GM18502 (cell line): ENCODE results near the gene TRMT112.
A peak's percentile ranks its signal among the peaks of the same experiment; 100 is the strongest.

Source experiments
- ATAC-seq: cut with Tn5 transposase; IDR thresholded peaks from one replicate; pipeline ENCODE4 v1.9.1; 2021; ENCODE audit warnings: mild to moderate bottlenecking; ENCODE audit not compliant: unreplicated experiment, poor library complexity

TRMT112 gene

DNA sequence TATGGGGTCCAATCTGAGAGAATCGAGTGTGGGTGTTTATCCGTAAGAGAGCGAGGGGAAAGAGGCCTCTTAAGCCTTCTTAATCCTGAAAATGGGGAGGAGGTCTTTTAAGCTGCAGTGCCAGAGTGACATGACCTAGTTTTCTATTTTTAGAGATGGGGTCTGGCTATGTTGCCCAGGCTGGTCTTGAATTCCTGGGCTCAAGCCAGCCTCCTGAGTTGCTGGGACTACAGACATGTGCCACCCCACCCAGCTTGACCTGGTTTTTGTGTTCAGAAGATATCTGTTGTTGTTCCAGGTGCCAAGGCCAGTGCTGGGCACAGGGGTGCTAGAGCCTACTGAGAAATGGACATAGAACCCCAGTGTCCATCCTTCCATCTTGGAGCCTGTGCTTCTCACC is 34.3 kb downstream of the TRMT112 start:
- ATAC-seq: no peak

DNA sequence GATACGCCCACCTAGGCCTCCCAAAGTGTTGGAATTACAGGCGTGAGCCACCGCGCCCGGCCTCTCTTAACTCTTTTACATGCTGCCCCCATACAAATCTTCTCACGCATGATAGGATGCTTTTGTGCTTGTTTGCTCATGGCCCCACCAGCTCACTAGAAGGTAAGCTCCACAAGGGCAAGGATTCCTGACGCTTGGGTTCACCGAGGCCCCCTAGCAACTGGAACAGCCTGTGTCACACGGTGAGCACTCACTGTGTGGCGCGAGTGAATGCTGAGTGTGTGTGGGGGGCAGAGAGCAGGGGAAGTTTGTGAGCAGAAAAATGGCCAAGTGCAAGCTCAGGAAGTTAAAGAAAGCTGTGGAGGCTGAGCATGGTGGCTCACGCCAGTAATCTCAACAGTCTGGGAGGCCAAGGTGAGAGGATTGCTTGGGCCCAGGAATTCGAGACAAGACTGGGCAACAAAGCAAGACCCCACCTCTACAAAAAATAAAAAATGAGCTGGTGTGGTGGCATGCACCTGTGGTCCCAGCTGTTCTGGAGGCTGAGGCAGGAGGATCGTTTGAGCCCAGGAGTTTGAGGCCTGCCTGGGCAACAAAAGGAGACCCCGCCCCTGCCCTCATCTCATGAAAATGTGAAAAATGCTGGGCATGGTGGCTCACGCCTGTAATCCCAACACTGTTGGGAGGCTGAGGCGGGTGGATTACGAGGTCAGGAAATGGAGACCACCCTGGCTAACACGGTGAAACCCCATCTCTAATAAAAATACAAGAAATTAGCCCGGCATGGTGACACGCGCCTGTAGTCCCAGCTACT is 35.2 kb downstream of the TRMT112 start:
- ATAC-seq: no peak

DNA sequence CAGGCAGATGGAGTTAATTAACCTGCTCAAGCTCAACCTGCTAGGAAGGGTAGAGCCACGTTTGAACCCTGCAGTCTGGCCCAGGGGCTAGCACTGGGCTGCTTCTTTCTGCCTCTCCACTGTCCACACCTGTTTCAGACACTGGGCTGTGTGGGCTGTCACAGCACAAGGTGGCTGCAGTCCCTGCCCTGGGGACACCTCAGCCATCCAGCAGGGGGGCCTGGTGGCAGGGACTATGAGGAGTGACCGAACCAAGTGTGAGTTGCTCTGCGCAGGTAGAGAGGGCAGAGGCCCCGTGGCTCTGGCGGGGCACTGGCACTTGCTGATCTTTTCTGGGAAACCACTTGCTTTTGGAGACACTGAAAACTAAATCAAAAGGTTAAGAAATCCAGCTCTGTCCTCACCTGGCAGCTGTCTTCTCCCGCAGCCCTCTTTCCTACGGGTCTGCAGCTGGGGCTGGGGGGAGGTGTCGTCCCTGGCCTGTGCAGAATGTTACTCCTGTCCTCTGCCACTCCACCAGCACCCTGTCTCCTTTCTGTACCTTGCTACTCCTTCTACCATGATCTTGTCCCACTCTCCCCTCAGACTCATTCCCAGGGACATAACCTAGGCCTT is 38.7 kb downstream of the TRMT112 start:
- ATAC-seq: no peak

GRCh38 chr11:64276653-64277431 is 40.5 kb downstream of the TRMT112 start:
- ATAC-seq: no peak

DNA sequence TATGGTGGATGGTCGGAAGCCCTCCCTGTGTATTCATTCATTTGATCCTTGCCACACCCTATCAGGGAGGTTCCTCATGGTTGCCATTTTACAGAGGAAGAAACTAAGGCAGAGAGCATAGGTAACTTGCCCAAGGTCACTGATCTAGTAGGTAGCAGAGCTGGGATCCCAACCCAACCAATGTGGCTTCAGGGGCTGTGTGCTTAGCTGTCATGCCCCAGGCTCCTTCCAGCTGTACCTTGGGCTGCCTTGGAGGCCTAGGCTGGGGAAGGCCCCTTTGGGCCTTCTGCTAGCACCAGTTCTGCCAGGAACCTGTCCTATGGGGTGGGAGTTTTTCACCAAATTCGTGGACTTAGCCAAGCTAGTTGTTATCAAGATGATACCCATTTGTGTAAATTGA is 41.5 kb downstream of the TRMT112 start:
- no peak for ATAC-seq

DNA sequence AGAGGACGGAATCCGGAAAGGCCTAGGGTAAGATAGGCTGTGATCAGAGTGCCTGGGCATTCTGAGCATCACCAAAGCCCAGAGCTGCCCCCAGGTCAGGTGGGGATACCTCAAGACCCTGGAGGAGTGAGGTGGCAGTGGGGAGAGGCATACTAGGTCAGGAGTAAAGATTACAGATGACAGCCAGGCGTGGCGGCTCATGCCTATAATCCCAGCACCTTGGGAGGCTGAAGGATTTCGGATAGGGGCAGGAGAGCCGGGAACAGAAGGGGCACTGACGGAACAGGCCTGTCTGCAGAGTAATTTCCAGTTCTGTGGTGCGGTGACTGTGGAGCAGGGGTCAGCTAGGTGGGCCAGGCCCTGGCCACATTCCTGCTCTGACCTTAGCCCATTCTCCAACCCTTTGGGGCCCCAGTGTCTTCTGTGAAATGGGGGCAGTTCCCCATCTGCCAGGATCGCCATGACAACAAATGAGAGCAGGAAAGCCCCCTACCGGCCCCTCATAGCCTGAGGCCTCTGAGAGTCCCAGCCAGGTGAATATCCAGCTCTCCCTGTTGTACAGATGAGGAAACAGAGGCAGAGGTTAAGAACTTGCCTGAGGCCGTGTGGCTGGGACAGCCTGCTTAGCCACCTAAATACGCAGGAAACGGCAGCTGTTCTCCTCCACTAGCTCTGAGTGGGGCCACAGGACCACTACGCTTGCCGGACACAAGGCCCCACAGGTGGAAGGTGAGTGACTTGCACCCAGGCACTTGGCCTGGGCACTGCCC is 42.1 kb downstream of the TRMT112 start:
- no peak for ATAC-seq

- peak; percentile 64 for ATAC-seq
Measured at GRCh38 chr11:64269540-64270220, 47.7 kb downstream of the TRMT112 start.

GRCh38 chr11:64268893-64269539 is 48.3 kb downstream of the TRMT112 start:
- peak; percentile 8 for ATAC-seq

- ATAC-seq: no peak
Measured at GRCh38 chr11:64268025-64268892, 49.1 kb downstream of the TRMT112 start.

DNA sequence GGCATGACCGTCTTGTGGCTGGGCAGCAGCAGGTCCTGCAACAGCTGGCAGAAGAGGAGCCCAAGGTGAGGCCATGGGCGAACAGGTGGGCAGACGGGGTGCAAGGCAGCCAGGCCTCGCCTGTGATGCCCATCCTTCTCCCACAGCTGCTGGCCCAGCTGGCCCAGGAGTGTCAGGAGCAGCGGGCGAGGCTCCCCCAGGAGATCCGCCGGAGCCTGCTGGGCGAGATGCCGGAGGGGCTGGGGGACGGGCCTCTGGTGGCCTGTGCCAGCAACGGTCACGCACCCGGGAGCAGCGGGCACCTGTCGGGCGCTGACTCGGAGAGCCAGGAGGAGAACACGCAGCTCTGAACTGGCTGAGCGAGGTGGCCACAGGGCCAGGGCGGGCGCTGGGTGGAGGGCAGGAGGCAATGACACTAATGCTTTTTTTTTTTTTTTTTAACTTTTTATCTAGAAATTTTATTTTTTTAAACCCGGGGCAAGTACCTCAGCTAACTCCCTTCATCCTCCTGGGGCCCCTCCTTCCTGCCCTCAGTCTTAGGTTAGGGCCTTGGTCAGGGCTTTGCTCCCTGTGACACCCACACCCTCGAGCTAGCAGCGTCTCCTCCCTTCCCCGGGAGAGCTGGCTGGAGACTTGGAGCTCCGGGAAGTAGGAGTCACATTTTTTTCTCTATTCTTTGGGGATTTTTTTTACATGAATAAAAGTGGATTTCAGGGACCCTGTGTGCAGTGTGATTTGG is 50.0 kb downstream of the TRMT112 start:
- ATAC-seq: no peak
